H9 (cell line): Measurements from ENCODE around the gene LGALS4. TPM values are rescaled to one million over a fixed set of nuclear protein-coding genes. Genes with fewer than 3 reads are reported as not detected.

ENCODE experiments used
- DNase-seq: peaks from one replicate; pipeline ENCODE4 v3.0.0-alpha.2; 2017
- H2AFZ ChIP-seq: one replicate; pipeline ENCODE4 v1.6.1; 2013; ENCODE audit warnings: mild to moderate bottlenecking, low read length, control low read depth, moderate library complexity
- H2AK5ac ChIP-seq: 2 replicates; pipeline ENCODE4 v1.6.1; 2013; ENCODE audit warnings: low read length, control low read depth, mixed read lengths; ENCODE audit not compliant: insufficient read length
- H2BK120ac ChIP-seq: one replicate; pipeline ENCODE4 v1.6.1; 2013; ENCODE audit warnings: low read depth, mild to moderate bottlenecking, low read length, control low read depth, inconsistent platforms; ENCODE audit not compliant: poor library complexity, severe bottlenecking
- H2BK12ac ChIP-seq: 2 replicates; pipeline ENCODE4 v1.6.1; 2013; ENCODE audit warnings: low read length, control low read depth, mixed read lengths, low read depth; ENCODE audit not compliant: insufficient read length
- H2BK15ac ChIP-seq: 2 replicates; pipeline ENCODE4 v1.6.1; 2013; ENCODE audit warnings: low read depth, low read length, control low read depth
- H2BK20ac ChIP-seq: one replicate; pipeline ENCODE4 v1.6.1; 2013; ENCODE audit warnings: low read depth, mild to moderate bottlenecking, low read length, control low read depth, inconsistent platforms; ENCODE audit not compliant: poor library complexity, severe bottlenecking
- H2BK5ac ChIP-seq: 2 replicates; pipeline ENCODE4 v1.6.1; 2013; ENCODE audit warnings: low read length, control low read depth, mixed read lengths; ENCODE audit not compliant: insufficient read length
- H3K14ac ChIP-seq: 2 replicates; pipeline ENCODE4 v1.6.1; 2013; ENCODE audit warnings: low read length, control low read depth; ENCODE audit not compliant: insufficient read depth
- H3K18ac ChIP-seq: 2 replicates; pipeline ENCODE4 v1.6.1; 2013; ENCODE audit warnings: low read depth, mild to moderate bottlenecking, mixed read lengths, low read length, control low read depth; ENCODE audit not compliant: insufficient read length
- H3K23ac ChIP-seq: 2 replicates; pipeline ENCODE4 v1.6.1; 2013; ENCODE audit warnings: low read length, control low read depth, mixed read lengths, low read depth; ENCODE audit not compliant: insufficient read length
- H3K23me2 ChIP-seq: 2 replicates; pipeline ENCODE4 v1.6.1; 2013; ENCODE audit warnings: low read depth, mild to moderate bottlenecking, mixed read lengths, low read length, control low read depth; ENCODE audit not compliant: insufficient read length, poor library complexity, severe bottlenecking
- H3K27ac ChIP-seq: 2 replicates; pipeline ENCODE4 v1.5.1; 2013; ENCODE audit warnings: low read length, control low read depth, mixed read lengths, low read depth; ENCODE audit not compliant: insufficient read length
- H3K27me3 ChIP-seq: 2 replicates; pipeline ENCODE4 v1.6.1; 2013; ENCODE audit warnings: low read length, control low read depth, inconsistent platforms; ENCODE audit not compliant: insufficient read depth
- H3K4ac ChIP-seq: 2 replicates; pipeline ENCODE4 v1.6.1; 2013; ENCODE audit warnings: low read depth, mild to moderate bottlenecking, control low read depth, inconsistent platforms, low read length, moderate library complexity
- H3K4me1 ChIP-seq: 2 replicates; pipeline ENCODE4 v1.6.1; 2013; ENCODE audit warnings: low read length, control low read depth, inconsistent platforms; ENCODE audit not compliant: insufficient read depth
- H3K4me2 ChIP-seq: 2 replicates; pipeline ENCODE4 v1.6.1; 2013; ENCODE audit warnings: low read length, control low read depth, mixed read lengths; ENCODE audit not compliant: insufficient read length, insufficient read depth
- H3K56ac ChIP-seq: 2 replicates; pipeline ENCODE4 v1.6.1; 2013; ENCODE audit warnings: low read depth, mild to moderate bottlenecking, mixed read lengths, low read length, control low read depth; ENCODE audit not compliant: insufficient read length
- H3K79me1 ChIP-seq: 2 replicates; pipeline ENCODE4 v1.6.1; 2013; ENCODE audit warnings: low read depth, mild to moderate bottlenecking, moderate library complexity, low read length, control low read depth, inconsistent platforms; ENCODE audit not compliant: insufficient read depth, poor library complexity, severe bottlenecking
- H3K79me2 ChIP-seq: 2 replicates; pipeline ENCODE4 v1.6.1; 2013; ENCODE audit warnings: low read length, control low read depth, inconsistent platforms; ENCODE audit not compliant: insufficient read depth
- H3K9ac ChIP-seq: 2 replicates; pipeline ENCODE4 v1.6.1; 2013; ENCODE audit warnings: low read length, control low read depth, mixed read lengths; ENCODE audit not compliant: insufficient read length; ENCODE audit errors: extremely low read depth
- H3K9me3 ChIP-seq: one replicate; pipeline ENCODE4 v1.6.1; 2013; ENCODE audit warnings: low read depth, low read length, inconsistent platforms; ENCODE audit not compliant: control insufficient read depth
- H3T11ph ChIP-seq: one replicate; pipeline ENCODE4 v1.6.1; 2013; ENCODE audit warnings: mild to moderate bottlenecking, low read length, control low read depth, inconsistent platforms
- H4K20me1 ChIP-seq: one replicate; pipeline ENCODE4 v1.6.1; 2013; ENCODE audit not compliant: control insufficient read depth, insufficient read length, insufficient read depth
- H4K5ac ChIP-seq: 2 replicates; pipeline ENCODE4 v1.6.1; 2013; ENCODE audit warnings: low read depth, mild to moderate bottlenecking, mixed read lengths, low read length, control low read depth; ENCODE audit not compliant: insufficient read length
- H4K8ac ChIP-seq: replicated peaks from 2 replicates; pipeline ENCODE4 v1.6.1; 2013; ENCODE audit warnings: low read length, control low read depth, mixed read lengths, low read depth; ENCODE audit not compliant: insufficient read length
- H4K91ac ChIP-seq: 2 replicates; pipeline ENCODE4 v1.6.1; 2013; ENCODE audit warnings: low read depth, mild to moderate bottlenecking, moderate library complexity, mixed read lengths, low read length, control low read depth; ENCODE audit not compliant: insufficient read length
- H3K27ac Mint-ChIP-seq, 3 experiments: 2 replicates in 2 of 3; 3 replicates in 1 of 3; pipeline ENCODE4 v1.8.0; 2020 to 2021; ENCODE audit warnings: mixed read lengths in 3 of 3, mild to moderate bottlenecking in 1 of 3, moderate library complexity in 1 of 3
- H3K27me3 Mint-ChIP-seq: 2 replicates; pipeline ENCODE4 v1.8.0; 2021; ENCODE audit warnings: low read depth, mild to moderate bottlenecking, moderate library complexity, mixed read lengths
- H3K36me3 Mint-ChIP-seq, 3 experiments: 2 replicates in 2 of 3; 3 replicates in 1 of 3; pipeline ENCODE4 v1.8.0; 2020 to 2021; ENCODE audit warnings: low read depth in 3 of 3, mixed read lengths in 3 of 3; ENCODE audit not compliant: insufficient read depth in 1 of 3
- H3K4me1 Mint-ChIP-seq, 2 experiments: 2 replicates each; pipeline ENCODE4 v1.8.0; 2020; ENCODE audit warnings: mixed read lengths in 2 of 2
- H3K4me3 Mint-ChIP-seq, 2 experiments: 2 replicates in 1 of 2; 3 replicates in 1 of 2; pipeline ENCODE4 v1.8.0; 2020 to 2021; ENCODE audit warnings: mild to moderate bottlenecking in 2 of 2, mixed read lengths in 2 of 2, moderate library complexity in 1 of 2
- H3K9me3 Mint-ChIP-seq, 2 experiments: 2 replicates in 1 of 2; 3 replicates in 1 of 2; pipeline ENCODE4 v1.8.0; 2020; ENCODE audit warnings: mild to moderate bottlenecking in 2 of 2, mixed read lengths in 2 of 2, moderate library complexity in 1 of 2
- CTCF ChIP-seq: fragments of 200-600 bp; sonication (generic); conservative IDR thresholded peaks from 3 replicates; pipeline ENCODE4 v1.8.0; 2021; ENCODE audit warnings: antibody characterized with exemption, mild to moderate bottlenecking
- WGBS: extraction: QIAGEN DNeasy Blood & Tissue Kit; methylation state at CpG from one replicate; pipeline ENCODE4 v1.1.7; 2013; ENCODE audit warnings: missing lambda C conversion rate, low lambda C conversion rate, mixed read lengths; ENCODE audit not compliant: insufficient read length; ENCODE audit errors: extremely low coverage; 5-methylcytosine and 5-hydroxymethylcytosine counted together
- total RNA-seq: library from RNA; stranded (reverse); gene quantifications from 2 replicates; pipeline ENCODE4 v1.2.1, GENCODE V29; 2021

LGALS4 gene
- total RNA-seq, 1 experiment from 2014 or later: 0.68 TPM

- Mint-ChIP-seq H3K27me3 (peaks cover 2% of the 10 kb centered on the region; the same call in 1 of the 2 replicates), H3K4me3 (peak overlapping the region in 1 of 2 experiments; percentile 10; a peak in 1 of 5 replicates), H3K36me3 (no peaks in the 10 kb centered on the region), H3K27ac (no peak overlapping the region; a peak in 1 of 7 replicates), H3K9me3 (peaks cover 0 to 5% of the 10 kb centered on the region in 2 experiments; a peak in 3 of 5 replicates), H3K4me1 (peaks cover 9% of the 10 kb centered on the region in 2 experiments)
- Histone ChIP-seq H3K4ac (no peak overlapping the region), H4K20me1 (no peaks in the 10 kb centered on the region), H2BK5ac (no peak overlapping the region), H3K23me2 (no peaks in the 10 kb centered on the region), H3K4me1 (0 out of 2 replicates have a peak, but pooled peaks cover 3% of the 10 kb centered on the region), H2BK15ac (no peak overlapping the region), H3K18ac (no peak overlapping the region), H3K27me3 (no peaks in the 10 kb centered on the region), H2BK120ac (no peak overlapping the region), H3K56ac (no peak overlapping the region), H3K79me1 (no peaks in the 10 kb centered on the region), H3T11ph (no peak overlapping the region), H3K23ac (no peak overlapping the region), H4K5ac (no peak overlapping the region), H4K91ac (no peak overlapping the region), H2BK12ac (no peak overlapping the region), H3K4me2 (no peak overlapping the region), H2BK20ac (no peak overlapping the region), H3K14ac (no peak overlapping the region), H2AFZ (no peak overlapping the region), H3K9ac (no peak overlapping the region), H3K79me2 (no peaks in the 10 kb centered on the region), H3K9me3 (no peaks in the 10 kb centered on the region), H2AK5ac (no peak overlapping the region), H4K8ac (no peak overlapping the region), H3K27ac (no peak overlapping the region)
- WGBS: no CpG with 5 or more reads among the region's 8 CpGs
- TF ChIP-seq CTCF: no peak
- no peak for DNase-seq
Measured at GRCh38 chr19:38793177-38793576, 19.6 kb downstream of the LGALS4 start.
